ENCODE measurements around the gene NCAM2. TPM values are rescaled to one million over a fixed set of nuclear protein-coding genes. Genes with fewer than 3 reads are reported as not detected.

Gene NCAM2
- total and polyA plus RNA-seq, 2 experiments from 2014 or later = 0.36 to 0.83 TPM

DNA sequence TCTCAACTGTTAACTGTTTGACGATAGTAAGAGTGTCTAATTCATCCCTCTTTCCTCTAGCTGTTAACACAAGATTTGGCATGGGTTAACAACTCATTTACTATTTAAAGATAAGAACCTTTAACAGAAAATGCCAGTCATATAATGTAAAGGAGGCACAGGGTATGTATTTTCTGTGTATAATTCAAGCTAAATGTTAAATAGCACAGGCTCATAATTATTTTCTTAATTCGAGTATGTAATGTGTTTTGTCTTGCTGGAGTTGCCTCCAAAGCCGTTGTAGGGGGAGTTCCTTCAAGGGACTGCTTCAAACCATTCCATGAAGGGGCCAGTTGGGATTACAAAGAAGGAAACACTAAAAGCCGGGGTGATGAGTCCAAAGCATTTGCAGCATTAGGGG, 111.5 kb downstream of the NCAM2 start (continued):
- no peak for TF ChIP-seq EZH2 (IDR thresholded peaks at IDR 0.05; ENCODE audit: low read depth, unreplicated experiment)
- TF ChIP-seq ZNF114 (CRISPR knock-in tag; IDR thresholded peaks at IDR 0.05) = no peak
- no peak for TF ChIP-seq EZH2phosphoT487 (IDR thresholded peaks at IDR 0.05; ENCODE audit: unreplicated experiment)
- no peak for TF ChIP-seq STAT1 (IDR thresholded peaks at IDR 0.05; ENCODE audit: unreplicated experiment)
- TF ChIP-seq, protein P1, sequence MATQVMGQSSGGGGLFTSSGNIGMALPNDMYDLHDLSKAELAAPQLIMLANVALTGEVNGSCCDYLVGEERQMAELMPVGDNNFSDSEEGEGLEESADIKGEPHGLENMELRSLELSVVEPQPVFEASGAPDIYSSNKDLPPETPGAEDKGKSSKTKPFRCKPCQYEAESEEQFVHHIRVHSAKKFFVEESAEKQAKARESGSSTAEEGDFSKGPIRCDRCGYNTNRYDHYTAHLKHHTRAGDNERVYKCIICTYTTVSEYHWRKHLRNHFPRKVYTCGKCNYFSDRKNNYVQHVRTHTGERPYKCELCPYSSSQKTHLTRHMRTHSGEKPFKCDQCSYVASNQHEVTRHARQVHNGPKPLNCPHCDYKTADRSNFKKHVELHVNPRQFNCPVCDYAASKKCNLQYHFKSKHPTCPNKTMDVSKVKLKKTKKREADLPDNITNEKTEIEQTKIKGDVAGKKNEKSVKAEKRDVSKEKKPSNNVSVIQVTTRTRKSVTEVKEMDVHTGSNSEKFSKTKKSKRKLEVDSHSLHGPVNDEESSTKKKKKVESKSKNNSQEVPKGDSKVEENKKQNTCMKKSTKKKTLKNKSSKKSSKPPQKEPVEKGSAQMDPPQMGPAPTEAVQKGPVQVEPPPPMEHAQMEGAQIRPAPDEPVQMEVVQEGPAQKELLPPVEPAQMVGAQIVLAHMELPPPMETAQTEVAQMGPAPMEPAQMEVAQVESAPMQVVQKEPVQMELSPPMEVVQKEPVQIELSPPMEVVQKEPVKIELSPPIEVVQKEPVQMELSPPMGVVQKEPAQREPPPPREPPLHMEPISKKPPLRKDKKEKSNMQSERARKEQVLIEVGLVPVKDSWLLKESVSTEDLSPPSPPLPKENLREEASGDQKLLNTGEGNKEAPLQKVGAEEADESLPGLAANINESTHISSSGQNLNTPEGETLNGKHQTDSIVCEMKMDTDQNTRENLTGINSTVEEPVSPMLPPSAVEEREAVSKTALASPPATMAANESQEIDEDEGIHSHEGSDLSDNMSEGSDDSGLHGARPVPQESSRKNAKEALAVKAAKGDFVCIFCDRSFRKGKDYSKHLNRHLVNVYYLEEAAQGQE (IDR thresholded peaks at IDR 0.05; ENCODE audit: unreplicated experiment) = no peak
- TF ChIP-seq JUNB (IDR thresholded peaks at IDR 0.05; ENCODE audit: unreplicated experiment) = no peak

DNA sequence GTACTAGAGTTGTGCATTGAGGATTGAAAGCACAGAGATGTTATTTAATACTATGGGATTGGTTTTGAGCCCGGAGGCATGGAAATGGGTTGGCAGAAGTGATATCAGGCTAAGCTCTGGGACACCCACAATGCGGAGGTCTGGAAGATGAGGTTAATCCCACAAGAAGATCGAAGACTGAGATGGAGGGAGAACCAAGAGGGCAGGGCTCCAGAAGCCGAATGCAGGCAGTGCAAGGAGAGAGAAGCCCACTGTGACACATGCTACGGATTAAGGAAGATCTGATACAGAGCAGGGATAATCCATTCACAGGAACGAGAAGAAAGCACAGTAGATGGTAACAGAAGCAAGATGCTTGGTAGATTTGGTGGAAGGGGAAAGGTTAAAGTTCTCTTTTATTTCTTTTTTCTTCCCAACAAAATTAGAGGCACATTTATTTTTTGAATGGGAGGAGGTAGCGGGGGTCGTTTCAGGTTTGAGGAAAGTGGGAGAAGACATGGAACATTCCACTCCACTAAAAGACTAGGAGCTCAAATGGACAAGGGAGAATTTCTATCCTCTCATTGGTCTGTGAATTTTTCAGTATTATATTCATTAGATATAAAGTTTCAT, 113.2 kb downstream of the NCAM2 start:
- TF ChIP-seq, protein P2, sequence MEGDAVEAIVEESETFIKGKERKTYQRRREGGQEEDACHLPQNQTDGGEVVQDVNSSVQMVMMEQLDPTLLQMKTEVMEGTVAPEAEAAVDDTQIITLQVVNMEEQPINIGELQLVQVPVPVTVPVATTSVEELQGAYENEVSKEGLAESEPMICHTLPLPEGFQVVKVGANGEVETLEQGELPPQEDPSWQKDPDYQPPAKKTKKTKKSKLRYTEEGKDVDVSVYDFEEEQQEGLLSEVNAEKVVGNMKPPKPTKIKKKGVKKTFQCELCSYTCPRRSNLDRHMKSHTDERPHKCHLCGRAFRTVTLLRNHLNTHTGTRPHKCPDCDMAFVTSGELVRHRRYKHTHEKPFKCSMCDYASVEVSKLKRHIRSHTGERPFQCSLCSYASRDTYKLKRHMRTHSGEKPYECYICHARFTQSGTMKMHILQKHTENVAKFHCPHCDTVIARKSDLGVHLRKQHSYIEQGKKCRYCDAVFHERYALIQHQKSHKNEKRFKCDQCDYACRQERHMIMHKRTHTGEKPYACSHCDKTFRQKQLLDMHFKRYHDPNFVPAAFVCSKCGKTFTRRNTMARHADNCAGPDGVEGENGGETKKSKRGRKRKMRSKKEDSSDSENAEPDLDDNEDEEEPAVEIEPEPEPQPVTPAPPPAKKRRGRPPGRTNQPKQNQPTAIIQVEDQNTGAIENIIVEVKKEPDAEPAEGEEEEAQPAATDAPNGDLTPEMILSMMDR (conservative IDR thresholded peaks at IDR 0.05; ENCODE audit: low read depth in 2 of 2) = no peak
- TF ChIP-seq, protein P1 (IDR thresholded peaks at IDR 0.05; ENCODE audit: unreplicated experiment) = no peak
- TF ChIP-seq EZH2 (IDR thresholded peaks at IDR 0.05; ENCODE audit: low read depth, unreplicated experiment) (no peak), CREB1 (CRISPR knock-in tag; IDR thresholded peaks at IDR 0.05; ENCODE audit: low read depth) (no peak), ZNF114 (CRISPR knock-in tag; IDR thresholded peaks at IDR 0.05) (no peak), ZNF331 (CRISPR knock-in tag; IDR thresholded peaks at IDR 0.05; ENCODE audit: low read depth) (no peak), EZH2phosphoT487 (IDR thresholded peaks at IDR 0.05; ENCODE audit: unreplicated experiment) (no peak), POLR2AphosphoS5 (IDR thresholded peaks at IDR 0.05; ENCODE audit: low read depth) (no peak)
- TF ChIP-seq, protein P3, sequence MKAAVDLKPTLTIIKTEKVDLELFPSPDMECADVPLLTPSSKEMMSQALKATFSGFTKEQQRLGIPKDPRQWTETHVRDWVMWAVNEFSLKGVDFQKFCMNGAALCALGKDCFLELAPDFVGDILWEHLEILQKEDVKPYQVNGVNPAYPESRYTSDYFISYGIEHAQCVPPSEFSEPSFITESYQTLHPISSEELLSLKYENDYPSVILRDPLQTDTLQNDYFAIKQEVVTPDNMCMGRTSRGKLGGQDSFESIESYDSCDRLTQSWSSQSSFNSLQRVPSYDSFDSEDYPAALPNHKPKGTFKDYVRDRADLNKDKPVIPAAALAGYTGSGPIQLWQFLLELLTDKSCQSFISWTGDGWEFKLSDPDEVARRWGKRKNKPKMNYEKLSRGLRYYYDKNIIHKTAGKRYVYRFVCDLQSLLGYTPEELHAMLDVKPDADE (IDR thresholded peaks at IDR 0.05) = no peak
- Histone ChIP-seq H3K27me3 (ENCODE audit: insufficient read depth) (no peaks in the 10 kb centered on the region), H3K9me2 (ENCODE audit: insufficient read depth) (no peaks in the 10 kb centered on the region), H3K4me2 (no peak overlapping the region), H3F3A (replicated peaks; ENCODE audit: low read depth) (no peaks in the 10 kb centered on the region), H3K4me3 (no peak overlapping the region), H2AFZ (peak overlapping the region; percentile 49; the same call in 1 of the 2 replicates), H4K20me1 (replicated peaks; ENCODE audit: insufficient read depth) (no peaks in the 10 kb centered on the region), H3K36me3 (ENCODE audit: insufficient read depth) (no peaks in the 10 kb centered on the region), H3K79me2 (replicated peaks; ENCODE audit: insufficient read depth) (no peaks in the 10 kb centered on the region), H3K27ac (ENCODE audit: low read depth) (no peak overlapping the region), H3K4me1 (ENCODE audit: insufficient read depth) (no peaks in the 10 kb centered on the region)
- ATAC-seq = no peak
- no peak overlapping the region for H3K27ac Mint-ChIP-seq
- no peaks in the 10 kb centered on the region for H3K4me1 Mint-ChIP-seq
- DNase-seq (ENCODE audit: low spot score) = no peak
- H3K27me3 Mint-ChIP-seq (ENCODE audit: insufficient read depth, low read depth, poor library complexity) = no peaks in the 10 kb centered on the region
- H3K4me3 Mint-ChIP-seq = no peak overlapping the region
- no peaks in the 10 kb centered on the region for H3K9me3 Mint-ChIP-seq
- H3K36me3 Mint-ChIP-seq (ENCODE audit: low read depth) = no peaks in the 10 kb centered on the region

Measured in GM23338 (cell line).